Measurements from ENCODE around the gene SKIDA1. TPM values are rescaled to one million over a fixed set of nuclear protein-coding genes. Genes with fewer than 3 reads are reported as not detected.
A peak's percentile ranks its signal among the peaks of the same experiment; 100 is the strongest.

The SKIDA1 gene
- total and polyA plus RNA-seq, 2 experiments from 2014 or later: 1.5 to 3.5 TPM

DNA sequence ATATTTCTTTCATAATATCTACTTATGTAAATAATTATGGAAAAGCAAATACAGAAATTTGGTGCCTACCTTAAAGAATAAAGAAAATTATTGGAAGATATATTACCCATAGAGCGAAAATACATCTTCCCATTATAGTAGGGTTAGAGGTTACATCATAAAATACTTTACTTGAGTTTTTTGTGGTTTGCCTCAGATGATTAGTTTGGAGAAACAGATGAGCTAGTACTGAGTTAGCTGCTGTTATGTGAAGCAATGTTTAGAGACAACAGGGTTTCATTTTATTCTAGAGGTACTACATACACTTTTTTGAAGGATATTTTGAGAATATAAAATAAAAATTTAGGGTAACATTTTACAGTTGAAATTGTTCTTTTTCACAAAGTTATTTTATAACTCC is 5.7 kb upstream of the SKIDA1 start (continued):
- no peak for TF ChIP-seq ZNF462 (CRISPR knock-in tag; IDR thresholded peaks at IDR 0.05)

- Histone ChIP-seq H4K20me1 (replicated peaks; ENCODE audit: insufficient read depth) (0 out of 2 replicates have a peak, but pooled peaks cover under 1% of the 10 kb centered on the region), H3K4me1 (ENCODE audit: insufficient read depth) (peaks cover 48% of the 10 kb centered on the region), H3K4me3 (no peak overlapping the region), H3K79me2 (replicated peaks; ENCODE audit: insufficient read depth) (peaks cover 9% of the 10 kb centered on the region), H3K27me3 (ENCODE audit: insufficient read depth) (no peaks in the 10 kb centered on the region), H2AFZ (no peak overlapping the region), H3K4me2 (peak overlapping the region; percentile 11; the same call in 1 of the 2 replicates), H3K9me2 (ENCODE audit: insufficient read depth) (no peaks in the 10 kb centered on the region), H3F3A (replicated peaks; ENCODE audit: low read depth) (peaks cover 4% of the 10 kb centered on the region; the same call in 1 of the 2 replicates), H3K27ac (ENCODE audit: low read depth) (no peak overlapping the region), H3K36me3 (ENCODE audit: insufficient read depth) (no peaks in the 10 kb centered on the region)
- peaks cover 40% of the 10 kb centered on the region for H3K4me1 Mint-ChIP-seq
- DNase-seq (ENCODE audit: low spot score): no peak
- no peak for ATAC-seq
- H3K27ac Mint-ChIP-seq: no peak overlapping the region
- peaks cover 19% of the 10 kb centered on the region for H3K27me3 Mint-ChIP-seq (ENCODE audit: insufficient read depth, low read depth, poor library complexity)
- no peaks in the 10 kb centered on the region; the same call in 2 of the 3 replicates for H3K9me3 Mint-ChIP-seq
- H3K36me3 Mint-ChIP-seq (ENCODE audit: low read depth): peaks cover 3% of the 10 kb centered on the region; the same call in 1 of the 3 replicates
- H3K4me3 Mint-ChIP-seq: no peak overlapping the region
- TF ChIP-seq STAT1 (IDR thresholded peaks at IDR 0.05; ENCODE audit: unreplicated experiment): no peak
- no peak for TF ChIP-seq CTCF (conservative IDR thresholded peaks at IDR 0.05; ENCODE audit: low read depth in 2 of 2)
- no peak for TF ChIP-seq EZH2 (IDR thresholded peaks at IDR 0.05; ENCODE audit: low read depth, unreplicated experiment)
- TF ChIP-seq EZH2phosphoT487 (IDR thresholded peaks at IDR 0.05; ENCODE audit: unreplicated experiment): no peak
- TF ChIP-seq ZNF462 (CRISPR knock-in tag; IDR thresholded peaks at IDR 0.05): no peak
- TF ChIP-seq ZNF114 (CRISPR knock-in tag; IDR thresholded peaks at IDR 0.05): no peak
- TF ChIP-seq POLR2AphosphoS5 (IDR thresholded peaks at IDR 0.05; ENCODE audit: low read depth): no peak
- TF ChIP-seq NANOG (IDR thresholded peaks at IDR 0.05; ENCODE audit: borderline replicate concordance): no peak
These were observed 5.2 kb upstream of the SKIDA1 start for GRCh38 chr10:21530641-21531040.
